GM10847 (cell line): ENCODE results near the gene DGCR2.

ENCODE experiments used
- POLR2A ChIP-seq: IDR thresholded peaks from 2 replicates; pipeline ENCODE4 v1.6.1; 2011; ENCODE audit not compliant: insufficient read length; ENCODE audit errors: extremely low read depth

The DGCR2 gene

DNA sequence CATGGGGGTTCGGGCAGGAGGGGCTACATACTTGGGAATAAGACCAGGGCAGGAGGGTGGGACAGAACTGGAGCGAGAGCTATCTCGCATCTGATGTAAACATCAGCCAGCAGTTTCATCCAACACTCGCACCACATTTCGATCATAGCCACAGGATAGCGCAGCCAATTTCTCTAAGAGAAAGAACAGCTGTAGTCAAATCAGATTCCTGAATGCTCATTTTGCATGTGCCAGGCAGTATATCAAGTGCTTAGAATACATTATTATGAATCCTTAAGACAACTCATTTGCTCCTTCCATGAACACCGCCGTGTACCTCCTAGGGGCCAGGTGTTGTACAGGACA, 14.5 kb downstream of the DGCR2 start:
- TF ChIP-seq POLR2A = no peak

DNA sequence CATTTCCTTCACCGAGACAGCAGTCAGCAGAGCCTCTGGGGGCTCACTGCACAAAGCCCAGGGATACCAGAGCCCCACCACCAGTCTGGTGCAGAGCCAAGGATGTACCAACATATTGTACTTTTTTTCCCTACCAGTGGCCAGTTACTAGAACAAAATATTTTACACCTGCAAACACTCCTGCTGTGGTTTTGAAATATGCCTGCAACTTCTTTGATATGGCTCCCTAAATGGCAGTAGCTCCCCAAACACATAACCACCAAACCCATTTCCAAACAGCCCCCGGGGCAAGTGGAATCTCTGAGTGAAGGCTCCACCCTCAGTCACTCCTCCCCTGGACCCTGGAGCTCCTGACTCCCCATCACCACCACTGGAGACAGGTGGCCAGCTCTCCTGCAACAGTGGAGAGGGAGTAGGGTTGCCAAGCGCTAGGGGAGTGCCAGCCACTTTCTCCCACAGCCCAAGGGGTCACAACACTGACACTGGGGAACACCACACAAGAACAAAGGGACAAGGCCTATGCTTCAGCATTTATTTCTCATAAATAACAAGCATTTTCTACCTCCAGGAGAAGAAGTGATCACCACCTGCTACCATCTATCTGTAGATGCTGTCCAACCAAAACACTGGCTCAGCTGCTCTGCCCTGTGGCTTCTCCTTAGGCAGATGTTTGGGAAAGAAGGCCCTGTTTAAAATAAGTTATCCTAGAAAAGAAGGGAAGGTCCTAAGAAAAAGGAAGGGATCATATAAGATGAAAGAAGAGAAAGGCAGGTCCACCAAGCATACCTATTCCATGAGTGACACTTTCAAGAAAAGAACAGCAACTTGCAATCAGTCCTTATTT, 15.1 kb downstream of the DGCR2 start:
- TF ChIP-seq POLR2A = no peak

DNA sequence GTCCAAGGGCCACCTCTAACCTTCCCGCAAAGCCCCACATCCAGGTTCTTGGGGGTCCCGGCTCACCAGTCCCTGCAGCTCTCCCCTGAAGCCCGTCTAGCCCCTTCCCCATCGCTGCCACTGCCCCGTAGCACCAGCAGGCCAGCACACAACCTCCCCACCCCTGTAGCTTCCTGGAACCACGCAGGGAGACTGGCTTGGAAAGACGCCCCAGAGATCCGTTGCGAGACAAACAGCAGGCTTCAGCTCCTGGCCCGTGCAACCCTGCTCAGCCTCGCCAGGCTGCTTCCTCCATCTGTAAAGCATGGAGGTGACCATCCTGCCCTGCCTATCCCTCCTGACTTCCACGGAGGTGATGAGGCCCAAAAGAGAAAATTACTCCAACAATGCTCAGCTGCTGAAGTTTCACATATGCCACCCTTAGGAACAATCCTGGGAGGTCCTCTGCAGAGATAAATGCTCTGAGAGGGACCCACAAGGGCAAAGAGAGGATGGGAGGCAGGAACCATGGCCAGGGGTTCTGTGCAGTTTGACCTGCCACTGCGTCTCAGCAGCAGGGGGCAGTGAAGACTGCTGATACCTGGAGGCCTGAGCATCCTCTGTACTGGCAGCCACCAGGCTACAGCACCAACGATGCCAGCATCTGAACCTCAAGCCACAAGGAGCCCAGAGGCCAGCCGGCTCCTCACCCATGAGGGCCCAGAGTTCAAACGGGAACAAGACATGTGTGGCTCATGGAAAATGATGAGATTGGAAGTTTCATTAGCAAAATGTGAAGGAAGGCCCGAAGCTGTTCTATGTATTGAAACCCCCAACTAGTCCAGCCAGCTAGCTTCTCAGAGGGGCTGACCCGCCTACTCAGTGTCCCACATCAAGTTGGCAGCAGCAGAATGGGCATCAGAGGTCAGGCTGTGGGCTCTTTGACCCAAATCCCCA, 16.1 kb downstream of the DGCR2 start:
- TF ChIP-seq POLR2A = no peak

DNA sequence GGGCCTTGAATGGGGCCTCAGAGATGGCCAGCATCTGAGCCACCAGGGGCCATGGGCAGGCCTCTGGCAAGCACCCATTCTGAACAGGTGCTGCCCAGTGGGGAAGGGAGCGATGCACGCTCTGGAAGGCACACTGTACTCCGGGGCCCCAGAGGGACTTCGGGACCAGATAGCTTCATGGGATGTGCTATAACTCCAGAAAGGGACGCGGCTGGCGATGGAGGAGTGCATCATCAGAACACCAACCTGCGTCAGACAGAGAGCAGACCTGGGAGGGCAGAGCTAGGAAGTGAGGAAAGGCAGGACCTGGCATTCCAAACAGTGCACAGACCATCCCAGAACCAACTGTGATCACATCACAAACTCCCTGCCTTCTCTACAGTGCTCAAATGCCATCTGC, 16.8 kb downstream of the DGCR2 start:
- no peak for TF ChIP-seq POLR2A

DNA sequence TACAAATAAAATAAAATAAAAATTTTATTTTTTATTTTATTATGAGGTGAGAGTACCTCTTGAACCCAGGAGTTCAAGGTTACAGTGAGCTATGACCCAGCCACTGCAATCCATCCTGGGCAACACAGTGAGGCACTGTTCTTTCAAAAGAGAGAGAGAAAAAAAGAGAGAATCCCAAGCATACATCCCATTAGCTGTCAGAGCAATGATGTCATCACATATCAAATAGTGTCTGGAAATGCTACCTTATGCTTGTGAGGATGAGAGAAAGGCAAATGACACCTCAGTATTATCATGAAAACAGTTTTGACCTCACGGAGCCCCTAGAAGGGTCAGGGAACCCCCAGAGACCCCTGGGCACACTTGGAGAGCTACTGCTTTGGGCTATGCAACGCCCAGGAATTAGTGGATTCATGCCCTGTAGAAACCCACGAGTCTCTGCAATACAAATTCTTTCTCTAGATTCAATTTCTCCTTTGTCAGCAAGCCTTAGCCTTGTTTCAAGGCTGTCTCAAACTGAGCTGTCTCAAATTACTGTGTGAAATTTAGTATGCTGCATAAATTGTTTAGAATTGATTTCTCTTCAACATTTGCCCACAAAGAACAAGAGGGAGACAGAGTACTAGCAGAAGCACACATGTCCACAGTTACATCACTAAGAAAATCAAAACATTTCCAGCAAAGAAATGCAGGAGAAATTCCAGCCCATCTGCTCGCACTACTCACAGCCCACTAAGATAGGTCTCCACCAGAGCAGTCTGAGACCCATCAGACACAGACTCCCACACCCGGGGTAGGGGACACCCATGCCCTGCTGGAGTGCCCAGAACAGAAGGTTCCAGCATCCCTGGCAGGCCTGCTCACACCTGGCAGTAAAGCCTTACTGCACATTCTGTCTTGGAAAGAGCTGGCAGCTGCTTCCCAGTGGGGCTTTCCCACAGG, 18.1 kb downstream of the DGCR2 start:
- no peak for TF ChIP-seq POLR2A

DNA sequence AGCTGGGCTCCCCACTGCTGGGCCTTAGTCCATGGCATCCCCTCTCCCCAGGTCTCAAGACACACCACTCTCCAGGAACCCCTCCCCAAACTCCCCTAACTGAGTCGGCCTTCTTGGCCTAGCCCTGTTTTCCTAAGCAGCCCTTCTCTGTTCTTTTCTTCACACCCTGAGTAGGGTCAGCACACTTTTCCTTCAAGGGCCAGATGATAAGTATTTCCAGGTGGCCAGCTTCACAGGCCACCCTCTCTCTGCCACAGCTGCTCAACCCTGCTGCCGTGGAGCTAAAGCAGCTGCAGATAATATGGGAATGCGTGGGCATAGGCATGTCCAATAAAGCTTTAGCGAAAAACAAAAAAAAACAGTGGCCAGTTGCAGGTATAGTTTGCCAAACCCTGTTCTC, 24.1 kb downstream of the DGCR2 start:
- TF ChIP-seq POLR2A = no peak

DNA sequence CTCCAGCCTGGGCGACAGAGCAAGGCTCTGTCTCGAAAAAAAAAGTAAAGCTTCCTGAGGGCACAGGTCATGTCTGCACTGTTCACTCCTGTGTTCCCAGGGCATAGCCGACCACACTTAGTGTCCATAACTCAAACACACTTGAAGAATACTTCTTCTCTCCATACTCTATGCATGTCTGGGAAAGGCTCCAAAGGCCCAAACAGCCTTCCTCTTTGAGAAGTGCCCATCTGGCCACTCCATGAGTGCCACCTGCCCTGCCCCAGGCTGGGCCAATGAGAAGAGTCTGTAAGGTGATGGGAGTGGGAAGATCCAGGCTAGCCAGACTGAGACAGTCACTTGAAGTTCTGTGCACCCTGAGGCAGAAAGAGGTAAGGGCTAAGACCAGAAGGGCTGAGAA, 24.7 kb downstream of the DGCR2 start:
- TF ChIP-seq POLR2A = no peak

DNA sequence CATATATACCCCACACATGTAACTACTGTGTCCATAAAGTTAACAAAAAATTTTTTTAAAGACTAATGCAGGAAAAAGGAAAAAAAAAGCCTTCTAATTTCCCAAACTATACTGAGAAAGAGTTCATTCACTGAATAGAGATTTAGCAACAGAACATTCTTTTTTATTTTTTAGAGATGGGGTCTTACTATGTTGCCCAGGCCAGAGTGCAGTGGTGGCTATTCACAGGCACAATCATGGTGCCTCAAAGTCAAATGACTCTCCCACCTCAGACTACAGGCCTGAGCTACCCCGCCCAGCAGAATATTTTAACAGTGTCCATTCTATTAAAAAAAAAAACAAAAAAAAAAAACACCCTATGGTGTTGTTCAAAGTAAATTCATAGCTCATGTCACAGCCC, 25.7 kb downstream of the DGCR2 start:
- no peak for TF ChIP-seq POLR2A

DNA sequence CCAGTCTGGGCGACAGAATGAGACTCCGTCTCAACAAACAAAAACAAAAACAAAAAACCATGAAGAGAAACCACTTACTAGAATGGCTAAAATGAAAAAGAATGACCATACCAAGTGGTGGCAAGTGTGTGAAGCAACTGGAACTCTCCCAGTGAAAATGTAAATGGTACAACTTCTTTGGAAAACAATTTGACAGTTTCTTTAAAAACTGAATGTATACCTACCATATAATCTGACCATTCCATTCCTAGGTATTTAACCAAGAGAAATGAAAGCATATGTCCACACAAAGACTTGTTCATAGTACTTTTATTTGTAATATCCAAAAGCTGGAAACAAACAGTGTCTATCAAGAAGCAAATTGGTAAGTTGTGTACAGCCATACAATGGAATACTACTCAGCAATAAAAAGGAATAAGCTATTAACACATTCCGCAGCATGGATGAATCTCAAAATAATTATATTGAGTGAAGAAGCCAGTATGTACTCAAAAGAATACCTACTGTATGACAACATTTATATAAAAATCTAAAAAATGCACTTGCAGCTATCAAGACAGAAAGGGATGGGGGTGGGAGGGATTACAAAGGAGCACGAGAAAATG, 27.7 kb downstream of the DGCR2 start:
- TF ChIP-seq POLR2A = no peak

DNA sequence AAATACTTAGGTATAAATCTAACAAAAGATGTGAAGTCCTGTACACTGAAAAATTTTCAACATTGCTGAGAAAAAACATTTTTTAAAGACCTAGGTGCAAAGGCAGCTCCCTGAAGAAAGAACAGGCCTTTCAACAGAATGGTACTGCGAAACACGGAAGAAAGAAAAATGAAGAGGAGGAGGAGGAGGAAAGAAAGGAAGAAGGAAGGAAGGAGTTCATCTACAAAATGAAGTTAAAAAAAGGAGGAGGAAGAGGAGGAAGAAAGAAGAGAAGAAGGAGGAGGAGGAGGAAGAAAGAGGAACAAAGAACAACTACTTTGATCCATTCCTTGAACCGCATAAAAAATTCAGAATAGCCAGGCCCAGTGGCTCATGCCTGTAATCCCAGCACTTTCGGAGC, 29.5 kb downstream of the DGCR2 start:
- TF ChIP-seq POLR2A = no peak

DNA sequence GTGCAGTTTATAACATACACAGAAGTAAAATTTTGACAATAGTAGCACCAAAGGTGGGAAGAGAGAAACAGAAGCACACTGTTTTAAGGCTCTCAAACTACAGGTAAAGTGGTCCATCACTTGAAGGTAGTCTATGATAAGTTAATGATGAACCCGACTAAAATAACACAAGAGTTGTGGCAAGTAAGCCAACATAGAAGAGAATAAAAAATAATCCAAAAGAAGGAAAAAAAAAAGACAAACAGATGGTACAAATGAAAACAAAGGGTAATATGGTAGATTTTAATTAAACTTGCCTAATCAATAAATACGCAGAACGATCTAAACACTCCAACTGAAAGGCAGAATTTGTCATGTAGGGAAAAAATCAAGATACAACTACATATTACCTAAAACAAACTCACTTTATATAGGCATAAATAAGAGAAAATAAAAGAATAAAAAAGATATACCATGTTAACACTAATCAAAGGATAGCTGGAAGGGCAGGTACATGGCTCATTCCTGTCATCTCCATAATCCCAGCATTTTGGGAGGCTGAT, 31.6 kb downstream of the DGCR2 start:
- TF ChIP-seq POLR2A = no peak

DNA sequence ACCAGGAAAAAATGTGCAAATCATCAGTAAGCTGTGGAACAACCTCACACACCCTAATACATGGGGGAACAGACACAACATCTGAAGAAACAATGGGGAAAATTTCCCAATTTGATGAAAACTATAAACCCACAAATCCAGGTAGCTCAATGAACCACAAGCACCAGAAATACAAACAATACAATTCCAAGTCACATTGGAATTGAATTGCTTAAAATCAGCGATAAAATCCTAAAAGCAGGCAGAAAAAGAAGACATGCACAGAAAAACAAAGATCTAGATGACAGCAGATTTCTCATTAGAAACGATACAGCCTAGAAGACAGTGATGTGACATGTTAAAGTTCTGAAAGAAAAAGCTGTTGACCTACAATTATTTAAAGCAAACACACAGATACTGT, 32.0 kb downstream of the DGCR2 start:
- no peak for TF ChIP-seq POLR2A

DNA sequence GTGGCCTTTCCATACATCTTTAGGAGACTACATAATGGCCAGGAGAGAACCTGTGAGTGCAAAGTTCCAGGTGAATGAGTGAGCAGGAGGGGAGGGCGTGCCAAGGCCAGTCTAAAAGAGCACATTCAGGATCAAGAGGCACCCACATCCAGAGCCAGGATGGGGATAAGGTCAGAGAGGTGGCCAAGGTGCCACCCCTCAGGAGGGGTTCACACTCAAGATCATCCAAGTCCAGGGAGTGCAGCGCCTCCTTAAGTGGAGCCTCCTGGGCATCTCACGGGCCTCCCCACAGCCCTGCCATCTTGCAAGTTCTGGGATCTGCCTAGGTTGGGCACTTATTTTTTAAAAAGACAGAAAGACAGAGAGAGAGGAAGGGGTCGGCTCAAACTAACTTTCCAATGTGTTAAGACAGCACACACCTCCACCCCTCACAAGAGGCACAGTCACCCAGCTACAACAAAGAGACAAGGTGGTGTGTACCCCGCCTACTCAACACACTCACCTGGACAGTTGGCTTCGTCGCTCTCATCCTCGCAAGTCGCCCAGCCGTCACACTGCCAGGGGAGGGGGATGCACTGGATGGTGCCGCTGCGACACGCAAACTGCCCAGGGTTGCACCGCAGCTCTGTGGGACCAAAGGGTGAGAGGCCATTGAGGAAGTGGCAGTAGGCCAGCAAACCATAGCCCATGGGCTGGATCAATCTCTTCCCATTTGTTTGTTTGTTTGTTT, 33.2 kb downstream of the DGCR2 start:
- no peak for TF ChIP-seq POLR2A

DNA sequence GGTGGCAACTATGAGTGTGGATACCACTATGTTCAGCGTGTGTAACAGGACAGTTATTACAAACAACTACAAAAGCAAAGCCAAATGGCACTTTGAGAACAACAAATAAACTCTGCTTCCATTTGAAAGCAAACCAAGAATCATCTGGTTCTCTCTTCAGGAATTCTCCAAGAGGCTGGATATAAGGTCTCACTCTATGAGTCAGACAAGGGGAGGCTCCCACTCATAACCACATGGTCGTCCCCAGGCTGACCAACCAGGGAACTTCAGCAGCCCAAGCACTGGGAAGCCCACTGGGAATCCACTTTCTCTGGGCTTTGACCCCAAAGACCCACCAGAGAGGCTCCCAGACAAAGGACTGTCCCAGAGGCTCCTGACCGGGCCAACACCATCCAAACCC, 35.3 kb downstream of the DGCR2 start:
- TF ChIP-seq POLR2A = no peak

DNA sequence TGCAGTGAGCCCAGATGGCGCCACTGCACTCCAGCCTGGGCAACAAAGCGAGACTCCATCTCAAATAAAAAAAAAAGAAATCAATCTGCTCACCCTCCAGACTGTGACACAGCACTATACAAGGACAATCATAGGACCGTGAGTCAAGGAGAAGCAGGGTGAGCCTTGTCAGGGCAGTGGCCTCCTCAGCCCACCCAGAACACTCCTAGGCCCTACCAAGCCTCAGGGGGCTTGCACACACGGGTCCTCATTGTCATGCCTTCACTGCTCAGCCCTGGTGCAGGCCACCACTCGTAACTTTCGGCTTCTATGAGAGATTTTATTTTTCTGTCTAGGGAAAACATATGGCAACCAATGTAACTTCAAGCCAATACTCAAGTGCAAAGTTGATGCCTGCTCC, 35.8 kb downstream of the DGCR2 start:
- TF ChIP-seq POLR2A = no peak
